ENCODE results near the gene PLOD1.
"Not testable (repeated sequence)": the region's sequence is repeated elsewhere in the genome, so short reads cannot be mapped to it uniquely, and the experiment has no call there.

The PLOD1 gene

GRCh38 chr1:12008355-12008754 is 73.8 kb downstream of the PLOD1 start:
- DNase-seq, result not testable (repeated sequence)

- no peak for DNase-seq
These were observed 74.9 kb downstream of the PLOD1 start for GRCh38 chr1:12009318-12009947.

- no peak for DNase-seq
These were observed 76.4 kb downstream of the PLOD1 start for GRCh38 chr1:12010746-12011570.

GRCh38 chr1:12011998-12012397 is 77.5 kb downstream of the PLOD1 start:
- no peak for DNase-seq

GRCh38 chr1:12012560-12013316 is 78.2 kb downstream of the PLOD1 start:
- no peak for DNase-seq

GRCh38 chr1:12014141-12014991 is 79.8 kb downstream of the PLOD1 start:
- no peak for DNase-seq

GRCh38 chr1:12015001-12015491 is 80.5 kb downstream of the PLOD1 start:
- no peak for DNase-seq

- DNase-seq, result no peak
These were observed 81.0 kb downstream of the PLOD1 start for GRCh38 chr1:12015499-12015898.

GRCh38 chr1:12016182-12016581 is 81.7 kb downstream of the PLOD1 start:
- DNase-seq, result no peak

- DNase-seq, result no peak
These were observed 85.5 kb downstream of the PLOD1 start for GRCh38 chr1:12019858-12020509.

- no peak for DNase-seq
These were observed 87.1 kb downstream of the PLOD1 start for GRCh38 chr1:12021616-12022015.

GRCh38 chr1:12022036-12022435 is 87.5 kb downstream of the PLOD1 start:
- DNase-seq, result no peak

All from stimulated activated naive CD4-positive, alpha-beta T cell treated with Interleukin-2 at 50 U/mL for 16 hours (primary cell).